ENCODE data around the gene DLK2.

DLK2 gene

GRCh38 chr6:43434001-43434840 lies 21.1 kb downstream of the DLK2 start:
- H2AFZ ChIP-seq (ENCODE audit: low read depth, low read length), result no peak overlapping the region
- H3K9me3 ChIP-seq (ENCODE audit: insufficient read depth, low read length), result no peaks in the 10 kb centered on the region
- TF ChIP-seq, protein P1, sequence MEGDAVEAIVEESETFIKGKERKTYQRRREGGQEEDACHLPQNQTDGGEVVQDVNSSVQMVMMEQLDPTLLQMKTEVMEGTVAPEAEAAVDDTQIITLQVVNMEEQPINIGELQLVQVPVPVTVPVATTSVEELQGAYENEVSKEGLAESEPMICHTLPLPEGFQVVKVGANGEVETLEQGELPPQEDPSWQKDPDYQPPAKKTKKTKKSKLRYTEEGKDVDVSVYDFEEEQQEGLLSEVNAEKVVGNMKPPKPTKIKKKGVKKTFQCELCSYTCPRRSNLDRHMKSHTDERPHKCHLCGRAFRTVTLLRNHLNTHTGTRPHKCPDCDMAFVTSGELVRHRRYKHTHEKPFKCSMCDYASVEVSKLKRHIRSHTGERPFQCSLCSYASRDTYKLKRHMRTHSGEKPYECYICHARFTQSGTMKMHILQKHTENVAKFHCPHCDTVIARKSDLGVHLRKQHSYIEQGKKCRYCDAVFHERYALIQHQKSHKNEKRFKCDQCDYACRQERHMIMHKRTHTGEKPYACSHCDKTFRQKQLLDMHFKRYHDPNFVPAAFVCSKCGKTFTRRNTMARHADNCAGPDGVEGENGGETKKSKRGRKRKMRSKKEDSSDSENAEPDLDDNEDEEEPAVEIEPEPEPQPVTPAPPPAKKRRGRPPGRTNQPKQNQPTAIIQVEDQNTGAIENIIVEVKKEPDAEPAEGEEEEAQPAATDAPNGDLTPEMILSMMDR (IDR thresholded peaks at IDR 0.05; ENCODE audit: low read depth, low read length), result no peak
- no peak for TF ChIP-seq EZH2phosphoT487 (IDR thresholded peaks at IDR 0.05; ENCODE audit: low read depth)
- H3K36me3 ChIP-seq (replicated peaks; ENCODE audit: low read depth, low read length), result peaks cover 49% of the 10 kb centered on the region
- no peaks in the 10 kb centered on the region for H3K4me1 ChIP-seq (ENCODE audit: low read length)
- H3K27ac ChIP-seq (ENCODE audit: low read length), result no peak overlapping the region
- H4K20me1 ChIP-seq (ENCODE audit: insufficient read depth, low read length), result no peaks in the 10 kb centered on the region
- no peaks in the 10 kb centered on the region for H3K27me3 ChIP-seq (ENCODE audit: low read depth, low read length)
- H3K9ac ChIP-seq (ENCODE audit: low read length), result no peak overlapping the region
- H3K4me3 ChIP-seq (ENCODE audit: low read length), result no peak overlapping the region
- no peak overlapping the region for H3K4me2 ChIP-seq (ENCODE audit: low read length)
- H3K79me2 ChIP-seq (ENCODE audit: low read length), result peaks cover 7% of the 10 kb centered on the region; the same call in 1 of the 2 replicates

DNA sequence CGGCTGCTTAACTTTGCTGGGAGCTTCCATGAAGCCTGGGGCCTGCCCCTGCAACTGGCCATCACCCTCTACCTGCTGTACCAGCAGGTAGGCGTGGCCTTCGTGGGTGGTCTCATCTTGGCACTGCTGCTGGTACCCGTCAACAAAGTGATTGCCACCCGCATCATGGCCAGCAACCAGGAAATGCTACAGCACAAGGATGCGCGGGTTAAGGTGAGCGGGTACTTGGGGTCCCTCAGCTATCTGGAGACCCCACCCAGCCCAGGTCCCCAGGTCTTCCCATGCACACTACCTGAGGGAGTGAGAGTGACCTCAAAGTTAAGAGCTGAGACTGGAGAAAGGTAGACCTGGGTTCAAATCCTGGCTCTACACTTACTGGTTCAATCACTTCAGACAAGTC lies 22.2 kb downstream of the DLK2 start:
- Histone ChIP-seq H3K36me3 (replicated peaks; ENCODE audit: low read depth, low read length) (peaks cover 40% of the 10 kb centered on the region), H2AFZ (ENCODE audit: low read depth, low read length) (no peak overlapping the region), H3K27ac (ENCODE audit: low read length) (no peak overlapping the region), H3K79me2 (ENCODE audit: low read length) (peaks cover 17% of the 10 kb centered on the region), H3K4me2 (ENCODE audit: low read length) (no peak overlapping the region), H4K20me1 (ENCODE audit: insufficient read depth, low read length) (no peaks in the 10 kb centered on the region), H3K4me1 (ENCODE audit: low read length) (peaks cover 8% of the 10 kb centered on the region), H3K9me3 (ENCODE audit: insufficient read depth, low read length) (no peaks in the 10 kb centered on the region), H3K9ac (ENCODE audit: low read length) (no peak overlapping the region), H3K27me3 (ENCODE audit: low read depth, low read length) (no peaks in the 10 kb centered on the region), H3K4me3 (ENCODE audit: low read length) (no peak overlapping the region)
- TF ChIP-seq, protein P1 (IDR thresholded peaks at IDR 0.05; ENCODE audit: low read depth, low read length), result no peak
- no peak for TF ChIP-seq EZH2phosphoT487 (IDR thresholded peaks at IDR 0.05; ENCODE audit: low read depth)

DNA sequence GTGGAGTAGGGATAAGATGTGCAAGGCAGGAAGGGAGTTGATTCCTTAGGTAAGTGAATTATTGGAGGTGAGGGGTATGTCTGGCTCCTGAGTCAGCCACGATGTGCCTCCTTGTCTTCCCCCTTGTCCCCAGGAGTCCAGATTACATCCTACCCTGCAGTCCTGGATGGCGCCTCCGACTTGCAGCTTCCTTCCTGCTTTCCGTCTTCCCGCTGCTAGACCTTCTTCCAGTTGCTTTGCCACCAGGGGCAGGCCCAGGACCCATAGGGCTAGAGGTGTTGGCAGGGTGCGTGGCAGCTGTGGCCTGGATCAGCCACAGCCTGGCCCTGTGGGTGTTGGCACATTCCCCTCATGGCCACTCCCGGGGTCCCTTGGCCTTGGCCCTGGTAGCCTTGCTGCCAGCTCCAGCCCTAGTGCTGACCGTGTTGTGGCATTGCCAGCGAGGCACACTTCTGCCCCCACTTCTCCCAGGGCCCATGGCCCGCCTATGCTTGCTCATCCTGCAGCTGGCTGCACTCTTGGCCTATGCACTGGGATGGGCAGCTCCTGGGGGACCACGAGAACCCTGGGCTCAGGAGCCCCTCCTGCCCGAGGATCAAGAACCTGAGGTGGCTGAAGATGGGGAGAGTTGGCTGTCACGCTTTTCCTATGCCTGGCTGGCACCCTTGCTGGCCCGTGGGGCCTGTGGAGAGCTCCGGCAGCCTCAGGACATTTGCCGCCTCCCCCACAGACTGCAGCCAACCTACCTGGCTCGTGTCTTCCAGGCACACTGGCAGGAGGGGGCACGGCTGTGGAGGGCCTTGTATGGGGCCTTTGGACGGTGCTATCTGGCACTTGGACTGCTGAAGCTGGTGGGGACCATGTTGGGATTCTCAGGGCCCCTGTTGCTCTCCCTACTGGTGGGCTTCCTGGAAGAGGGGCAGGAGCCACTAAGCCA lies 23.1 kb downstream of the DLK2 start:
- Histone ChIP-seq H3K9me3 (ENCODE audit: insufficient read depth, low read length) (no peaks in the 10 kb centered on the region), H3K36me3 (replicated peaks; ENCODE audit: low read depth, low read length) (peaks cover 35% of the 10 kb centered on the region), H3K27me3 (ENCODE audit: low read depth, low read length) (no peaks in the 10 kb centered on the region), H3K4me1 (ENCODE audit: low read length) (peaks cover 8% of the 10 kb centered on the region), H3K79me2 (ENCODE audit: low read length) (peaks cover 21% of the 10 kb centered on the region), H2AFZ (ENCODE audit: low read depth, low read length) (no peak overlapping the region), H3K9ac (ENCODE audit: low read length) (no peak overlapping the region), H3K4me2 (ENCODE audit: low read length) (no peak overlapping the region), H3K27ac (ENCODE audit: low read length) (no peak overlapping the region), H4K20me1 (ENCODE audit: insufficient read depth, low read length) (no peaks in the 10 kb centered on the region), H3K4me3 (ENCODE audit: low read length) (no peak overlapping the region)
- TF ChIP-seq EZH2phosphoT487 (IDR thresholded peaks at IDR 0.05; ENCODE audit: low read depth), result no peak
- TF ChIP-seq, protein P1 (IDR thresholded peaks at IDR 0.05; ENCODE audit: low read depth, low read length), result no peak

- peaks cover 19% of the 10 kb centered on the region for H3K36me3 ChIP-seq (replicated peaks; ENCODE audit: low read depth, low read length)
- H3K27me3 ChIP-seq (ENCODE audit: low read depth, low read length), result no peaks in the 10 kb centered on the region
- H3K4me2 ChIP-seq (ENCODE audit: low read length), result peak overlapping the region; percentile 76
- H3K9me3 ChIP-seq (ENCODE audit: insufficient read depth, low read length), result no peaks in the 10 kb centered on the region
- H3K79me2 ChIP-seq (ENCODE audit: low read length), result peaks cover 21% of the 10 kb centered on the region
- peak overlapping the region; percentile 75 for H3K9ac ChIP-seq (ENCODE audit: low read length)
- H3K27ac ChIP-seq (ENCODE audit: low read length), result no peak overlapping the region
- no peak for TF ChIP-seq EZH2phosphoT487 (IDR thresholded peaks at IDR 0.05; ENCODE audit: low read depth)
- TF ChIP-seq, protein P1 (IDR thresholded peaks at IDR 0.05; ENCODE audit: low read depth, low read length), result no peak
- H3K4me3 ChIP-seq (ENCODE audit: low read length), result peak overlapping the region; percentile 79
- no peaks in the 10 kb centered on the region for H4K20me1 ChIP-seq (ENCODE audit: insufficient read depth, low read length)
- peaks cover 14% of the 10 kb centered on the region for H3K4me1 ChIP-seq (ENCODE audit: low read length)
- no peak overlapping the region for H2AFZ ChIP-seq (ENCODE audit: low read depth, low read length)
Measured at GRCh38 chr6:43428874-43429273, 26.5 kb downstream of the DLK2 start.
